Fibroblast of upper back skin (primary cell): ENCODE data around the gene MOB1B.
"Not testable (repeated sequence)": the region's sequence is repeated elsewhere in the genome, so short reads cannot be mapped to it uniquely, and the experiment has no call there.

Experiments used
- DNase-seq: peaks from one replicate; pipeline ENCODE4 v3.0.0-alpha.2; 2013

MOB1B gene

DNA sequence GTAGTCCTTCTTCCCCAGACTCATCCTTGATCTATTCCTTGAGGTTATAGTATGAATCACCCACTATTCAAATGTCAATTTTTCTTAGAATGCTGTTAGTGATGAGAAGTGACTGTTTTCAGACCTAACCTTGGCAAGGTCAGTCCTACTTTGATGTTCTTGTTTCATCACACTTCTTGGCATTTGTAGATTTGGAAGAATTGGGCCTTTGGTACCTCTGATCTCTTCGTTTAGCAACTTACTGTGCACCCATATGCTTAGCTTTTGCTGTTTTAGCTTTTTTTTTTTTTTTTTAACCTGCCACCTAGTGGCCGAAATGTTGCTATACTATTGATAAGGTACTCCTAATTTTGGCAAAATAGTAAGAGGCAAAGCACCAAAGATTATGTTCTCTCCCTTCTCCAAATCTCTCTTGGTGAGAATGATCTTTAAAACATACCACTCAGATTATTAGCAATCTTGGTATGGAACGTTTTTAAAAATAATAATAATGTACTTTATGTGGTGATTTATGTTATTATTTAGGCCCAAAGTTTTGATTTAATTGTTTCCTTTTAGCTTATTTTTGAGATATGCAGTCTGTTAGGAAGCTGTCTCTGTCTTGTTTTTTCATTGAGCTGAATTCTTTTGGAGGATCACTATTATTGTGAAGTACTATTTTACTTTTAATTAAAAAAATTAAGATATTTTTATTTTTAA lies 107.9 kb downstream of the MOB1B start:
- peak; percentile 72 for DNase-seq

DNA sequence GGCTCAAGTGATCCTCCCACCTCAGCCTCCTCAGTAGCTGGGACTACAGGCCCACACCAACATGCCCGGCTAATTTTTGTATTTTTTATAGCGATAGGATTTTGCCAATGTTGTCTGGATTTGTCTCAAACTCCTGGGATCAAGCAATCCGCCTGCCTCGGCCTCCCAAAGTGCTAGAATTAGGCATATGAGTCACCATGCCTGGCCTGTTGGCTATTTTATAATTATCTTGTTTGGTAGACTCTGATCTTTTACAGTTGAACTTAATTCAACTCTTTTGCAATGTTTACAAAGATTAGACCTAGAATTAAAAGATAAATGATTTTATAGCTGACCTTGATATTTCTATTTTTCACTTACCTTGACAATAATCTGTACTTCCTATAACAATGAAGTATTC lies 109.3 kb downstream of the MOB1B start:
- DNase-seq, result no peak

DNA sequence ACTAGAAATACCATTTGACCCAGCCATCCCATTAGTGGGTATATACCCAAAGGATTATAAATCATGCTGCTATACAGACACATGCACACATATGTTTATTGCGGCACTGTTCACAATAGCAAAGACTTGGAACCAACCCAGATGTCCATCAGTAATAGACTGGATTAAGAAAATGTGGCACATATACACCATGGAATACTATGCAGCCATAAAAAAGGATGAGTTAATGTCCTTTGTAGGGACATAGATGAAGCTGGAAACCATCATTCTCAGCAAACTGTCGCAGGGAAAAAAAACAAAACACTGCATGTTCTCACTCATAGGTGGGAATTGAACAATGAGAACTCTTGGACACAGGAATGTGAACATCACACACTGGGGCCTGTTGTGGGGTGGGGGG lies 115.2 kb downstream of the MOB1B start:
- DNase-seq, result not testable (repeated sequence)

DNA sequence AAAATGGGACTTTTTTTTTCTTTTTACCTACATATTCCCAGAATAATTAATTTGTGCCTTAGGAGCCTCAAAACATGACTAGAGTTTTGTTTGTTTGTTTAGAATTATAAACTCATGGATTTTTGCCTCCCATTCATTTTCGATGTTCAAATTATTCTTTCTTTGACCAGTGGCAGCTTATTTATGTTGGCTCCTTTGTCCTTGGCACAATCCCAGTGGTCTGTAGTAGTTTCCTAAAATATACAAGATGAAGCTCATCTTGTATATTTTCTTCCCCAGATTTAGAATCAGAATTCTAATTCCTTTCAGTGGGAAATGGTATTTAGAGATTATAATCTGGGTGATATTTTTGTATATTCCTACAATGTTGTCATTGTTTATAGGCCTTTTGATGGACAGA lies 118.4 kb downstream of the MOB1B start:
- no peak for DNase-seq

DNA sequence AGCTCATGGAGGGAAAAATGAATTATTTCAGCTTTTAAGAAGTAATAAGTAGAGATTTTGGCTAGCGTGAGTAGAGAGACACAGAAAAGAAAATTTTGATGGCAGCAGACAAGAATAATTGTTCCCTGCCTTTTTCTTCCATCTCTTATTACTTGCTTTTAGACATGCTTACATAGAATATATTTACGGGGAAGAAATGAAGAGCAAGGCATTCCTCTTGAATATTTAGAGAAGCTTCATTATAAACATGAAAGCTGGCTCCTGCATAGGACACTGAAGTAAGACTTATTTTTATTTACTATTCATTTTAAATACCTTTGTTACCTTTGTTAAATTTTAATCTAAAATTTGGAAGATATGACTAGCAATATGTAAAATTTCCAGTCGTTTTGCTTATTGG lies 123.5 kb downstream of the MOB1B start:
- no peak for DNase-seq

DNA sequence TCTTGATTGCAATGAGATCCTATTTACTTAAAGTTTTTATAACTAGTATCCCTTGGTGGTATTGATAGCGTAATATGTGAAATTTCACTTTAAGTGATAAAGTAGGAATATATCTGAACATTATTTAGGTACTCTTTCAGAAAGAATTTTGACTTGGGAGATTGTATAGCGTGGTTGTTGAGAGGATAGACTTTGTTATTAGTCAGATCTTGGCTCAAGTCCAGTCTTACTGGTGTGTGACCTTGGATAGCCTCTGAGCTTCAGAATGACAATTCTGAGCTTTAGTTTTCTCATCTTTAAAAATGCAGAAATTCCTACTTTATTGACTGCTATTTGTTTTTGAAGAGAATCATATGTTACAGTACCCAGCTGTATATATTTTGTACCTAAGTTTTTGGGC lies 123.9 kb downstream of the MOB1B start:
- peak; percentile 85 for DNase-seq

DNA sequence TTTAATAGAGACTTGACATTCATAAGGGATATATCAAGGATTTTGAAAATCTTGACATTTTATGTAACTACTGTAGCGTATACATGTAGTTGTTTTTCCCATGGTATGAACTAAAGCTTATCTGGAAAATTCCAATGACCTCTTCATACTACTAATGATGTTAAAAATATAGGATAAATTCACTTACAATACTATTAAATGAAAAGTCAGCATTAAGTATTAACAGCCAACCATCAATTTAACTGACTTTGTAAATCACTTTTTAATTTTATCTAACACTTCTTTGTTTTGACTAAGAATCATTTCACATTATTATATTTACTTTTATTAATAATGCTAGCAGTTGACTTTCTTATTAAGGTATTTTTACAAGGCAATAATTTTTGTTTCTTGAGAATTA lies 125.4 kb downstream of the MOB1B start:
- DNase-seq, result no peak

DNA sequence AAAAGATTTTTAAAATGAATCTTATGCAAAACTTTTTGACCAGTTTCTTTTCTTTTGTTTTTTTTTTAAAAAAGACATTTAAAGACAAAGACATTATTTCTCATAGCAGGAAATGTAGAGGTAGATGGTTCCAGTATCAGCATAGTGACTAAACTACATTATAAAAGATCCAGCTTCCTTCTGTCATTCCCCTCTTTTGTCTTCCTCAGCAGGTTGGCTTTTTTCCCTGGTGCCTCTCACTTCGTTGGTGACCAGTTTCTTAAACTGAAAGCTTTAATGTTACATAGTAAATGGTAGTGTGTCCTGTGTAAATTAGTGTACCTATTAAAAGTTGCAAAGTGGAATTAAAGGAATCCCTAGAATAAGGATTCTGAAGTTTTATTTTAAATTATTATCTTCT lies 127.3 kb downstream of the MOB1B start:
- DNase-seq, result no peak

DNA sequence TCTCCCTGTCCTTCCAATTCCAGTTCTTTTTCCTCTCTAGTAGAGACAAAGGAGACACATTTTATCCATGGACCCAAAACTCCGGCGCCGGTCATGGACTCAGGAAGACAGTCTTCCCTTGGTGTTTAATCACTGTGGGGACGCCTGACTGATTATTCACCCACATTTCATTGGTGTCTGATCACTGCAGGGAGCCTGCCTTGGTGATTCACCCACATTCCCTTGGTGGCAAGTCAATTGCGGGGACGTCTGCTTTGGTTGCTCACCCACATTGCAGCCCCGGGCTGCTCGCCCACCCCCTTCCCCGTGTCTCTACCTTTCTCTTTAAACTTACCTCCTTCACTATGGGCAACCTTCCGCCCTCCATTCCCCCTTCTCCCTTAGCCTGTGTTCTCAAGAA lies 129.9 kb downstream of the MOB1B start:
- peak; percentile 85 for DNase-seq
